GM23248 (cell line): ENCODE results near the gene SPEF2. TPM values are rescaled to one million over a fixed set of nuclear protein-coding genes. Genes with fewer than 3 reads are reported as not detected.
A peak's percentile ranks its signal among the peaks of the same experiment; 100 is the strongest.
"Not testable (repeated sequence)": the region's sequence is repeated elsewhere in the genome, so short reads cannot be mapped to it uniquely, and the experiment has no call there.

Experiments
- DNase-seq: peaks from one replicate; pipeline ENCODE4 v3.0.0-alpha.2; 2015
- H2AFZ ChIP-seq: fragments of 200-600 bp; sonication (generic); 2 replicates; pipeline ENCODE4 v1.6.1; 2016; ENCODE audit warnings: antibody characterized with exemption
- H3F3A ChIP-seq: fragments of 200-600 bp; sonication (generic); 2 replicates; pipeline ENCODE4 v1.6.1; 2016; ENCODE audit warnings: mild to moderate bottlenecking, antibody characterized with exemption, mixed run types; ENCODE audit not compliant: insufficient read depth
- H3K27ac ChIP-seq: fragments of 200-600 bp; sonication (generic); 2 replicates; pipeline ENCODE4 v1.5.1; 2016; ENCODE audit warnings: mild to moderate bottlenecking
- H3K27me3 ChIP-seq: fragments of 200-600 bp; sonication (generic); replicated peaks from 2 replicates; pipeline ENCODE4 v1.6.1; 2016; ENCODE audit warnings: mild to moderate bottlenecking; ENCODE audit not compliant: insufficient read depth
- H3K36me3 ChIP-seq: fragments of 200-600 bp; sonication (generic); 2 replicates; pipeline ENCODE4 v1.6.1; 2016; ENCODE audit warnings: low read depth, mild to moderate bottlenecking
- H3K4me1 ChIP-seq: fragments of 200-600 bp; sonication (generic); 2 replicates; pipeline ENCODE4 v1.6.1; 2016; ENCODE audit warnings: mild to moderate bottlenecking; ENCODE audit not compliant: insufficient read depth
- H3K4me2 ChIP-seq: fragments of 200-600 bp; sonication (generic); one replicate; pipeline ENCODE4 v1.6.1; 2016; ENCODE audit warnings: mild to moderate bottlenecking; ENCODE audit not compliant: unreplicated experiment
- H3K4me3 ChIP-seq: fragments of 200-600 bp; sonication (generic); 2 replicates; pipeline ENCODE4 v1.5.1; 2016; ENCODE audit warnings: mild to moderate bottlenecking
- H3K79me2 ChIP-seq: fragments of 200-600 bp; sonication (generic); 2 replicates; pipeline ENCODE4 v1.6.1; 2016; ENCODE audit warnings: mild to moderate bottlenecking; ENCODE audit not compliant: insufficient read depth
- H3K9ac ChIP-seq: fragments of 200-600 bp; sonication (generic); 2 replicates; pipeline ENCODE4 v1.6.1; 2016; ENCODE audit warnings: mild to moderate bottlenecking
- H3K9me2 ChIP-seq: fragments of 200-600 bp; sonication (generic); 2 replicates; pipeline ENCODE4 v1.6.1; 2016; ENCODE audit warnings: mixed run types, mild to moderate bottlenecking, moderate library complexity; ENCODE audit not compliant: insufficient read depth
- H3K9me3 ChIP-seq: fragments of 200-600 bp; sonication (generic); one replicate; pipeline ENCODE4 v1.6.1; 2017; ENCODE audit warnings: low read depth
- H4K20me1 ChIP-seq: fragments of 200-600 bp; sonication (generic); 2 replicates; pipeline ENCODE4 v1.6.0; 2016; ENCODE audit not compliant: insufficient read depth
- EZH2 ChIP-seq: fragments of 200-600 bp; sonication (generic); IDR thresholded peaks from 2 replicates; pipeline ENCODE4 v1.6.1; 2018; ENCODE audit warnings: antibody characterized with exemption, mild to moderate bottlenecking; ENCODE audit not compliant: insufficient read depth, poor library complexity, severe bottlenecking
- EZH2phosphoT487 ChIP-seq: fragments of 200-600 bp; sonication (generic); IDR thresholded peaks from 2 replicates; pipeline ENCODE4 v1.6.1; 2018; ENCODE audit warnings: antibody characterized with exemption, moderate library complexity, mild to moderate bottlenecking, low read depth; ENCODE audit not compliant: insufficient read depth
- WGBS, 2 experiments: methylation state at CpG; one replicate each; pipeline ENCODE4 v1.1.6; 2015 to 2017; ENCODE audit warnings: low lambda C conversion rate in 2 of 2, low coverage in 1 of 2; ENCODE audit errors: missing lambda C conversion rate in 2 of 2; 5-methylcytosine and 5-hydroxymethylcytosine counted together
- in situ Hi-C: fragments of 300-500 bp; cut with MboI; formaldehyde crosslinking; loops from 2 replicates; pipeline ENCODE4 v1.15.0; 2020
- polyA plus RNA-seq: library from polyadenylated mRNA; unstranded; fragments of >200 nt; fragmentation: Nextera tagmentation; extraction: Ambion mirVana; gene quantifications from 2 replicates; pipeline ENCODE4 v1.2.1, GENCODE V29; 2016
- total RNA-seq: library from RNA; depleted of rRNA; stranded (reverse); fragments of >200 nt; shearing (Covaris generic); gene quantifications from 2 replicates; pipeline ENCODE4 v1.2.3, GENCODE V29; 2014

The SPEF2 gene
- total and polyA plus RNA-seq, 2 experiments from 2014 or later, result 5.3 to 6.7 TPM

DNA sequence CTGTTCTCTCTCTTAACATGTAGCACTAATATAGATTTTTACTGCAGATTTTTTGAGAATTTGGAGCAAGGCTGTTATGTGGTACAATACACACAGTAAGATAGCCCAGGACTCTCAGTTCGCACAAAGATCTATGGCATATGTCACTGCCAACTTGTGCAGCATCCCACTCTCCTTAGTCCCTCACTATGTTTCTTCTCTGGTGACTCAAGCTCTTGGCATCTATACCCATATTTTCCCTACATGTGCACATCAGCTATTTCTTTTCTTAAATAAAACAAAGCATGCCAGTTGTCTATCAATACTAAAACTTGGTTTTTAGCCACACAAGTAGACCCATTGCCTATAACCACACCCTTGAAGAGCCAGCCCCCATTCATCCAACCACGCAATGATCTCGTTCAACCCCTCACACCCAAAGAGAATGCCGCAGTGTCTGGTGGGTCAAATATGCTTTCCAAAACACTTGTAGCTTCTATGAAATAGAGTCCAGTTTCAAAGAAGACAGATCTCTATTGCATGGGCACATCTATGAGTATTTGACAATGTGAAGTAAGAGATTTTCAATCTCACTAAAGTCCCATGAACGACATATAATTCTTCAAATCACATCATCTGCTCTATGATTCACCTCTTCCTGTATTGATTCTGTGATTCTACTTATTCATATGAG, 220.8 kb downstream of the SPEF2 start:
- in situ Hi-C loops, result no loop called here
- Histone ChIP-seq H3K4me3 (no peak overlapping the region), H3K4me2 (no peak overlapping the region), H3K27me3 (no peaks in the 10 kb centered on the region), H3K36me3 (no peaks in the 10 kb centered on the region), H3K79me2 (no peaks in the 10 kb centered on the region), H3K9ac (no peak overlapping the region), H3F3A (no peaks in the 10 kb centered on the region), H4K20me1 (no peaks in the 10 kb centered on the region), H3K27ac (no peak overlapping the region), H3K9me2 (no peaks in the 10 kb centered on the region), H2AFZ (no peak overlapping the region), H3K4me1 (no peaks in the 10 kb centered on the region), H3K9me3 (no peaks in the 10 kb centered on the region)
- 97 to 99% methylated on average over 5 of the region's 5 CpGs for WGBS, 2 experiments
- TF ChIP-seq EZH2 (no peak), EZH2phosphoT487 (no peak)
- DNase-seq, result peak; percentile 17

- Histone ChIP-seq H3K9me3 (no peaks in the 10 kb centered on the region), H3K4me2 (no peak overlapping the region), H3K27ac (no peak overlapping the region), H3K9ac (no peak overlapping the region), H3K4me1 (no peaks in the 10 kb centered on the region), H3K4me3 (no peak overlapping the region), H3K79me2 (no peaks in the 10 kb centered on the region), H3K9me2 (no peaks in the 10 kb centered on the region), H3F3A (no peaks in the 10 kb centered on the region), H4K20me1 (no peaks in the 10 kb centered on the region), H3K36me3 (no peaks in the 10 kb centered on the region), H2AFZ (no peak overlapping the region), H3K27me3 (no peaks in the 10 kb centered on the region)
- in situ Hi-C loops, result no loop called here
- TF ChIP-seq EZH2phosphoT487 (no peak), EZH2 (no peak)
- DNase-seq, result no peak
Measured at GRCh38 chr5:35842856-35843255, 225.2 kb downstream of the SPEF2 start.

DNA sequence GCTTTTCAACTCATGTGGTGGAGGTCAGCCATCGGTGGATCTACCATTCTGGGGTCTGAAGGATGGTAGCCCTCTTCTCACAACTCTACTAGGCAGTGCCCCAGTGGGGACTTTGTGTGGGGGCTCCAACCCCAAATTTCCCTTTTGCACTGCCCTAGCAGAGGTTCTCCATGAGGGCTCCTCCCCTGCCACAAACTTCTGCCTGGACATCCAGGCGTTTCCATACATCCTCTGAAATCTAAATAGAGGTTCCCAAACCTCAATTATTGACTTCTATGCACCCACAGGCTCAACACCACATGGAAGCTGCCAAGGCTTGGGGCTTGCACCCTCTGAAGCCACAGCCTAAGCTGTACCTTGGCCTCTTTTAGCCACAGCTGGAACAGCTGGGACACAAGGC, 227.8 kb downstream of the SPEF2 start:
- H3K4me2 ChIP-seq, H3K9me2 ChIP-seq, H4K20me1 ChIP-seq, H3K4me3 ChIP-seq, H2AFZ ChIP-seq, H3K79me2 ChIP-seq, H3K4me1 ChIP-seq, H3K27ac ChIP-seq, H3K36me3 ChIP-seq, H3K9ac ChIP-seq, DNase-seq, H3K9me3 ChIP-seq, in situ Hi-C loops, H3K27me3 ChIP-seq, H3F3A ChIP-seq: not testable (repeated sequence)
- 53 to 59% methylated on average over 2 of the region's 2 CpGs for WGBS, 2 experiments

DNA sequence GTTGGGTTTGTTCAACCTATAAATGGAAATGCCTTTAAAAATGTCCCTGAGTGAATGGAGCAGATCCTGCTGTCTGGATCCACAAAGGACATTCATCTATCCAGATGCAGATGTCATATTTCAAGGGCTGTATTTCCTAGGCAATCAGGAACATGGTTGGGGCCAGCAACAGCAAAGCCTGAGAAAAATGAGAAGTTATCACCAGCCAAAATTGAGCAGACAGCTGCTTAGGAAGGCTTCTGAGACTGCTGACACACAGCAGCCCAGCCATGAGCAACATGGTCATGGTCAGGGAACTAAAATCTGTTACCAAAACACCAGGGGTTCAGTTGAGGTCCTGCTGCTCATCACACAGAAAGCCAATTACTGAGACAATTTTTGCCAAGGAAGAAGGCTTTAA, 229.8 kb downstream of the SPEF2 start:
- Histone ChIP-seq H3K9ac (no peak overlapping the region), H3K36me3 (no peaks in the 10 kb centered on the region), H3K27me3 (no peaks in the 10 kb centered on the region), H3F3A (peaks cover 12% of the 10 kb centered on the region), H2AFZ (no peak overlapping the region), H3K27ac (no peak overlapping the region), H3K4me1 (peaks cover 9% of the 10 kb centered on the region; the same call in 1 of the 2 replicates), H3K9me2 (no peaks in the 10 kb centered on the region), H4K20me1 (no peaks in the 10 kb centered on the region), H3K4me2 (no peak overlapping the region), H3K4me3 (no peak overlapping the region), H3K79me2 (no peaks in the 10 kb centered on the region), H3K9me3 (no peaks in the 10 kb centered on the region)
- DNase-seq, result no peak
- in situ Hi-C loops, result no loop called here
- no peak for TF ChIP-seq EZH2phosphoT487
- TF ChIP-seq EZH2, result no peak

GRCh38 chr5:35847961-35848360, 230.3 kb downstream of the SPEF2 start:
- H3K9ac ChIP-seq, result no peak overlapping the region
- no peak overlapping the region for H3K4me3 ChIP-seq
- no peaks in the 10 kb centered on the region for H3K79me2 ChIP-seq
- no peak for TF ChIP-seq EZH2phosphoT487
- TF ChIP-seq EZH2, result no peak
- WGBS, 2 experiments, result 68 to 81% methylated on average over 3 of the region's 3 CpGs
- H3K36me3 ChIP-seq, result no peaks in the 10 kb centered on the region
- H3K4me1 ChIP-seq, result peaks cover 13% of the 10 kb centered on the region; the same call in 1 of the 2 replicates
- H3K9me2 ChIP-seq, result no peaks in the 10 kb centered on the region
- no peaks in the 10 kb centered on the region for H4K20me1 ChIP-seq
- H3K27me3 ChIP-seq, result no peaks in the 10 kb centered on the region
- H3K9me3 ChIP-seq, result no peaks in the 10 kb centered on the region
- H2AFZ ChIP-seq, result no peak overlapping the region
- in situ Hi-C loops, result no loop called here
- H3K4me2 ChIP-seq, result no peak overlapping the region
- H3K27ac ChIP-seq, result no peak overlapping the region
- no peak for DNase-seq
- peaks cover 12% of the 10 kb centered on the region for H3F3A ChIP-seq
